HG02970 (cell line): Measurements from ENCODE around the gene C19orf53.

Source experiments
- ATAC-seq: cut with Tn5 transposase; IDR thresholded peaks from one replicate; pipeline ENCODE4 v1.9.1; 2021; ENCODE audit warnings: mild to moderate bottlenecking, moderate library complexity, moderate number of reproducible peaks; ENCODE audit not compliant: unreplicated experiment, low FRiP score

The C19orf53 gene

DNA sequence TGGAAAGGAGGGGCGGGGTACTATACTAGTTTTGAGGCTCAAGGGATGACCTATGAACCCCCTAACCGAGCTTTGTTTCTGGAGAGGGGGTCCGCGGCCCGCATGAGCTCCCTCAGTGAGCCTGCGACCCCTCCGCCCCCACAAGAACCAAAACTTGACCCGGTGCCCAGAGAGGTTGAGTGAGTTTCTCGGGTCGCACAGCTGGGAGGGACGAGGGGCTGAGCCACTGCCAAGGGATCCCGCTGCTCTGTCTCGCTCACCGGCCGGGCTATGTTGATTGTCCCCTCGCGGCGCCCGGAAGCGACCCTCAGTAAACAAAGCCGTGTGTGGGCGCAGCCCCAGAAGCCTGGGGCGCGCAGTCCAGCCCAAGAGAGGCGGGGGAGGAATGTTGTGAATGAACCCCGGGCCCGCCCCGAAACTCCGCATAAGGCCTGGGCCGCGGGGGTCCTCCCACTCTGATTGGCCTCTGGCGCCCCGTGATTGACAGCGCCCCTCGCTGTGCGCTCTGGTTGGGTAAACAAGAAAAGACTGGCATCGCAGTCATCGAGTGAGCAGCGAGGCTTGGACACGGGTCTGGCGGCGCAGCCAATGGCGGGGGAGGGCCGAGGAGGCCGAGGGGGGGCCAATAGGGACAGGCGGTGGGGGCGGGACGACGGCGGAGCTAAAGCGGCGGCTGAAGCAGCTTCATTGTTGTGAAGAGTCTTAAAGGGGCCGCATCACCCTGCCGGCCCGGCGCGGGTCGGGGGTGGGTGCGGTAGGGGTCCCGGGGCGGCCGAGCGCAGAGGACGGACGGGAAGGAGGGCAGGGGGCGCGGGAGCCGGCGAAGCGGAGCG is 20.7 kb downstream of the C19orf53 start, which contains the start of gene ZSWIM4:
TSS of gene ZSWIM4 (plus strand) at position 687 of the 833 bp plus-strand sequence. CDS start 206 bp downstream, outside the sequence.
- ATAC-seq, result peak; percentile 87

DNA sequence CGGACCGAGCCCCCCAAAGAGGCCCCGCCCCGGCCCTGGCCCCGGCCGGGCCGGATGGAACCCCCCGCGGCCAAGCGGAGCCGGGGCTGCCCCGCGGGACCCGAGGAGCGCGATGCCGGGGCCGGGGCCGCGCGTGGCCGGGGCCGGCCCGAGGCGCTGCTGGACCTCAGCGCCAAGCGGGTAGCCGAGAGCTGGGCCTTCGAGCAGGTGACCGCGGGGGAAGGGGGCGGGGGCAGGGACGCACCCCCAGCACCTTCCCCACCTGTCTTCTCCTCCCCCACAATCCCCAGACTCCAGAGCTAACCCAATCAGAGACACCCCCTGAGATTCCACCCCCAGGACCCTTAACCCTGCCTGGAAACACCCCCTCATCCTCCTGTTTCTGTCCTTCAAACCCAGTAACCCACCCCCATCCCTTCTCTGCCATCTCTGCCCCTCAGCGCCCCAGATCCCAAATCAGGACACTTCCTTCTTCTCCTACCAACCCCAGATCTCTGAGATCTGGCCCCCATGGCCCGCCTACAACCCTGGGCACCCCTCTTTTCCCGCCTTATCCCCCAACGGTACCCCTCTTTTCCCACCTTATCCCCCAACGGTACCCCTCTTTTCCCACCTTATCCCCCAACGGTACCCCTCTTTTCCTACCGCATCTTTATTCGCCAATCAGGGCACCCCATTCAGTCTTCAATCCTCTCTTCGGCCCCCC is 21.5 kb downstream of the C19orf53 start:
- ATAC-seq, result peak; percentile 42

DNA sequence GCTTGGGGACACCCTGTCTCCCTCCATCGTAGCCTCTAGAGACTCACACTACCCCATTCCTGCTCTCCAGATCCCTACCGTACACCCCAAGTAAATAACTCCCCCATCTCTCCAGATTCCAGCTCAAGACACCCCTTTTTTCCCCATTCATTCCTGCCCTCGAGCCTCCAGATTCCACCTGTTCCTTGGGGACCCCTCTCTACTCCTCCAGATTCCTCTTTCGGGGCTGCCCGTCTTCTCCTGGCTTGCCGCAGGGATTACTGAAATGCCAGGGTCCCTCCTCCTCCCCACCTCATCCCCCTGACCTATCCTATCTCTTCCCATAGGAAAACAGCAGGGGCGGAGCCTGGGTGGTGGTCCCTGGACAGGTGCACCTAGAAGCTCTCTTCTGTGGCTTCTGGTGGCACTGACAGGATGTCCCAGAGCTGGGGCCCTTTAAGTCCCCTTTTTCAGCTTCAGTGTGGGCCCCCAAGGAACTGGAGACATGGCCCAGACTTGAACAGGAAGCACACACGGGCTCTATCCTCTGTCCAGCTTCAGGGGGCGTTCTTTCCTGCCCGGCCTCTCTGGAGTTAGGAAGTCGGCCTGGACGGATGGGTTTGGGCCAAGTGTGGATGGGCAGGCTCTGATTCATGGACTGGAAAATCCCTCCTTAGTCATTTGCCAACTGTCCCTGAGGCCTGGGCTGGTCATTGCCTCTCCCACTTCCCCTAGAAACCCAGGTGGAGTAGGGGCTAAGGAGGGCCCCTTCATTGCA is 22.2 kb downstream of the C19orf53 start:
- no peak for ATAC-seq

DNA sequence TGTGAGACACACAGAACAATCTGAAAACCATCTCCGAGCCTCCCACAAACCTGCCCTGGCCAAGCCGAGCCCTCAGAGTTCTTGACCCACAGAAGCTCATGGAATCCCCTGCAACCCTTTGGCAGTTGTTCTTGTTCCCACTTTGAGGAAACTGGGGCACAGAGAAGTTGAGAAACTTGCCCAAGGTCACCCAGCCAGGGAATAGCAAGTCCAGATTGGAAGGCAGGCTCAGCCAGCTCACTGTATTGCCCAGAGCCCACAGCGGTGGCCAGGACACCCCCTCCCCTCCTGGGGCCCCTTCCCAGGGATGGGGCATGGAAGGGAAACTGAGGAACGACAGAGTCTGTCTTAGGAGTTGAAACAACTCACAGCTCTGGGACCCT is 22.8 kb downstream of the C19orf53 start:
- no peak for ATAC-seq

DNA sequence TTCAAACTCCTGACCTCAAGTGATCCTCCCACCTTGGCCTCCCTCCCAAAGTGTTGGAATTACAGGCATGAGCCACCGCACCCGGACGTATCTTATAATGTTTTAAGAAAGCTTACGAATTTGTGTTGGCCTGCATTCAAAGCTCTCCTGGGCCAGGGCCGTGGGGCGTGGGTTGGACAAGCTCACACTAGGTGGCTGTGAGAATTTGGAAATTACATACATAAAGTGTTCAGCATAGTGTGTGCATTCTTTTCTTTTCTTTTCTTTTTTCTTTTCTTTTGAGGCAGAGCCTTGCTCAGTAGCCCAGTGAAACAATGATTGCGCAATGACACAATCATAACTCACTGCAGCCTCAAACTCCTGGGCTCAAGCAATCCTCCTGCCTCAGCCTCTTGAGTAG is 23.6 kb downstream of the C19orf53 start:
- no peak for ATAC-seq

DNA sequence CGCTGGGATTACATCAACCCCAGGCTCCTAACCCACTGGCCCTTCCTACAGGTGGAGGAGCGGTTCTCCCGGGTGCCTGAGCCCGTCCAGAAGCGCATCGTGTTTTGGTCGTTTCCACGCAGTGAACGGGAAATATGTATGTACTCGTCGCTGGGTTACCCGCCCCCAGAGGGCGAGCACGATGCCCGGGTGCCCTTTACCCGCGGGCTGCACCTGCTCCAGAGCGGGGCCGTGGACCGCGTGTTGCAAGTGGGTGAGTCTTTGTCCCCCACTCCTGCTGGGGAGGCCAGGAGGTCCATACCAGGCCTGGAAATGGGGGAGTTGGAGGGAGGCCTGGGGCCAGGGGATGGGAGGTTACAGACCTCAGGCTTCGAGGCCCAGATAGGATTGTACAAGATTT is 25.4 kb downstream of the C19orf53 start:
- ATAC-seq, result no peak

DNA sequence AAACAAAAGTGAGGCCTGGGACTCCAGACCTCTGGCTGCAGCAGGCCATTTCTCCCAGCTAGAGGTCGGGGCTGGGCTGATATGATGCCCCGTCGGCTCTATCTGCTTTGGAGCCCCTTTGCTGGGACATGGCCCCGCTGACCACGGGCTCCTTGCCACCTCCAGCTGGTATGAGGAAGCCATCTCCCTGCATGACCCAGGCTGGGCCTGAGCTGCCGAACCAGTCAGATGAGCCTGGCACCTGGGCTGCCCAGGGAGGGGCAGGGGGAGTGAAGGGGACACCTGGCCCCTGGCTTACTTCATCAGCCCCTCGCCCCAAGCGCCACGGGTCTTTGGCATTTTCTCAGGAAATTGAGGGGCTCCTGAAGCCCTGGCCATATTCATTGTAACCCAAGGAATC is 28.8 kb downstream of the C19orf53 start:
- no peak for ATAC-seq

DNA sequence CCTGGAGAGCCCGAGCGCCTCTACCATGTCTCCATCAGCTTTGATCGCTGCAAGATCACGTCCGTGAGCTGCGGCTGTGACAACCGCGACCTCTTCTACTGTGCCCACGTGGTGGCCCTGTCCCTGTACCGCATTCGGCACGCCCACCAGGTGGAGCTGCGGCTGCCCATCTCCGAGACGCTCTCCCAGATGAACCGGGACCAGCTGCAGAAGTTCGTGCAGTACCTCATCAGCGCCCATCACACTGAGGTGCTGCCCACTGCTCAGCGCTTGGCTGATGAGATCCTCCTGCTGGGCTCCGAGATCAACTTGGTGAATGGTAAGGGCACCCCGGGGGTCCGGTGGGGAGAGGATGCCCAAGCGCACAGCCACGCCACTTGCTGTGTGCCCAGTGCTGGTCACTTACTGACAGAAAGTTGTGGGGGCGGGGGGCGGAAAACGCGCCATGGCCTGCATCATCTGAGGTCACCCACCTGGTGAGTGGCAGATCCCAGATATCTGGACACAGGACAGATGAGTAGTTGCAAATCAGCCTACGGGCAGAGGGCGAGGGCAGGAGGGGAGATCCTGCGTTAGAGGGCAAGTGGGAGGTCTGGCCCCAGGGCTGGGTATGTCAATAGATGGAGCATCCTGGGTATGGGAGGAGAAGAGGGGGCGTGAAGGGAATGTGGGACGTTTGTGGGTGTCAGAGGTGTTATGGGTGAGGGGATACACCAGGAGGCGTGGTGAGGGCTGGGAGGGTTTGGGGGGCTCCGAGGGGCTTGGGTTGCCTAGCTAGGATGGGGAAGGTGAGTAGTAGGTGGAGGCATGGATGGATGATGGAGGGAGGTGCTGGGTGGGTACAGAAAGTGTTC is 30.8 kb downstream of the C19orf53 start:
- ATAC-seq, result no peak

DNA sequence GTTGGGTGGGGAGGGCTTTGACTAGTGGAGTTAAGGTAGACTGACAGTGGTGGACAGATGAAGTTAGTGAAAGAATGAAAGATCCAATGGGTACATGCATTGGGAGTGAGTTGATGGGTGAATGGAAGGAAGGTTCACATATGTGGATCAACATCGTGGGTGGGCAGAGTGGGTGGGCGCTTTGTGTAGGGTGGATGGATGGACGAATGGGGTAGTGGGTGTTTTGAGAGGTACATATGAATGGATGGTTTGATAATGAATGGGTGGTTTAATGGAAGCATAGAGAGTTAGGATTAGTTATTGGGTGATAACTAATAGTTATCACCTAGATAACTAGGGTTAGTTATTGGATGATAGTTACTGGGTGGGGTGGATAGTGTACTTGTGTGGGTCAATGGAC is 32.5 kb downstream of the C19orf53 start:
- no peak for ATAC-seq

DNA sequence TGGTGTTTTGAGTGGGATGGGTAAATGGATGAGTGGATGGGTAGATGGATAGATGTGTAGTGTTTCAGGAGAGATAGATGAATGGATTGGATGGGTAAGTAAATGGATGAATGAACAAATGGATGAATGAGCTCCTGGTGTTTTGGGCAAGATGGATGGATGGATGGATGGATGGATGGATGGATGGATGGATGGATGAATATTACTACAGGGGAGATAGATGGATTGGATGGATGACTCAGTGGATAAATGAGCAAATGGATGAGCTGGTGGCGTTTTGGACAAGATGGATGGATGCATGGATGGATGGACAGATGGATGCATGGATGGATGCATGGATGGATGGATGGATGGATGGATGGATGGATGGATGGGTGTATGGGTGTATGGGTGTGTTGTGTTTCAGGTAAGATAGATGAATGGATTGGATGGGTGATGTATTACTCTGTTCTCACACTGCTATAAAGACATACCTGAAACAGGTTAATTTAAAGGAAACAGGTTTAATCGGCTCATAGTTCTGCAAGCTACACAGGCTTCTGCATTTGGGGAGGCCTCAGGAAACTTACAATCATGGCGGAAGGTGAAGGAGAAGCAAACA is 33.3 kb downstream of the C19orf53 start:
- no peak for ATAC-seq

DNA sequence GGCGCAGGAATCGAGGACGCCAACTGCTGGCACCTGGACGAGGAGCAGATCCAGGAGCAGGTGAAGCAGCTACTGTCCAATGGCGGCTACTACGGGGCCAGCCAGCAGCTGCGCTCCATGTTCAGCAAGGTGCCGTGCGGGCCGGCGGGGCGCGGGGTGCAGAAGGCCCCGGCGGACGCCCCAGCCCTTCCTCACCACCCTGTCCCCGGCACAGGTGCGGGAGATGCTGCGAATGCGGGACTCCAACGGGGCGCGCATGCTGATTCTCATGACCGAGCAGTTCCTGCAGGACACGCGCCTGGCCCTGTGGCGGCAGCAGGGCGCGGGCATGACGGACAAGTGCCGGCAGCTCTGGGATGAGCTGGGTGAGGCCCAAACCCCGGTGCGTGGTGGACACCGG is 34.6 kb downstream of the C19orf53 start:
- no peak for ATAC-seq

DNA sequence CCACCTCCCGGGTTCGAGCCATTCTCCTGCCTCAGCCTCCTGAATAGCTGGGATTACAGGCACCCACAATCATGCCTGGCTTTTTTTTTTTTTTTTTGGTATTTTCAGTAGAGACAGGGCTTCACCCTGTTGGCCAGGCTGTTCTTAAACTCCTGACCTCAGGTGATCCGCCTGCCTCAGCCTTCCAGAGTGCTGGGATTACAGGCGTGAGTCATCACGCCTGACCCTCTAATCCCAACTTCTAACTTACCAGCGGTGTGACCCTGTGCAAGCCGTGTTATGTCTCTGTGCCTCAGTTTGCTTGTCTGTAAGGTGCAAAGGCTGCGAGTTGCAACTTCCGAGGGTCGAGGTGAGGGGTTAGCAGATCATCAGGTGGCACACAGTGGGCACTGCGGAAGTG is 38.3 kb downstream of the C19orf53 start:
- ATAC-seq, result no peak

DNA sequence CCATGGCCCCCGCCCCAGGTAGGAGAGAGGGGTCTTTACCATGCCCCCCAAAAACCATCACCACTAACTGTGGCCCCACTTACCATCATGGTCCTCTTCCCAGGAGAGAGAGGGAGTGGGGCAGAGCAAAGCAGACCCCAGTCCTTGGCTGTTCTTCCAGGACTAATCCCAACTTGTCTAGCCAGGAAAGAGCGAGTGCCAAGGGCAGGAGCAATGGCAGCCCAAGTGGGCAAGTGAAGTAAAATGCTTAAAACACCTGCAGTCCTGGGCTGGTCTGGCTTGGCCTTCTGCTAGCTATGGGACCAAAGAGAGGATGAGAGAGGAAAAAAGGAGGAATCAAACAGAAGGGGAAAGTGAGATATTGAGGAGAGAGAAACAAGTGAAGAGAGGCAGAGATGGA is 38.9 kb downstream of the C19orf53 start:
- ATAC-seq, result no peak

DNA sequence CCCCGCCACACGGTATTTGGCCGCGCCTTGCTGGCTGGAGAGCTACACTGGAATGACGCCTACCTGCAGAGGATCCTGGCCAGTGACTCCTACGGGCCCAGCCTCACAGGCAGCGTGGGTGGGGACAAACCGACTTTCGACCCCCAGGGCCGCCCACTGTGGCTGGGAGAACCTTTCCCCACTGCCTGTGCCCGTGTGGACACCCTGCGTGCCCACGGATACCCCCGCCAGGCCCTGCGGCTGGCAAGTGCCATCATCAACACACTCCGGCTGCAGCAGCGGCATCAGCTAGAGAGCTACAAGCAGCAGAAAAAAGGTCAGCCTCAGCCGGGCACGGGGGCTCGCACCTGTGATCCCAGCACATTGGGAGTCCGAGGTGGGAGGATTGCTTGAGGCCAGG is 40.3 kb downstream of the C19orf53 start:
- ATAC-seq, result no peak

DNA sequence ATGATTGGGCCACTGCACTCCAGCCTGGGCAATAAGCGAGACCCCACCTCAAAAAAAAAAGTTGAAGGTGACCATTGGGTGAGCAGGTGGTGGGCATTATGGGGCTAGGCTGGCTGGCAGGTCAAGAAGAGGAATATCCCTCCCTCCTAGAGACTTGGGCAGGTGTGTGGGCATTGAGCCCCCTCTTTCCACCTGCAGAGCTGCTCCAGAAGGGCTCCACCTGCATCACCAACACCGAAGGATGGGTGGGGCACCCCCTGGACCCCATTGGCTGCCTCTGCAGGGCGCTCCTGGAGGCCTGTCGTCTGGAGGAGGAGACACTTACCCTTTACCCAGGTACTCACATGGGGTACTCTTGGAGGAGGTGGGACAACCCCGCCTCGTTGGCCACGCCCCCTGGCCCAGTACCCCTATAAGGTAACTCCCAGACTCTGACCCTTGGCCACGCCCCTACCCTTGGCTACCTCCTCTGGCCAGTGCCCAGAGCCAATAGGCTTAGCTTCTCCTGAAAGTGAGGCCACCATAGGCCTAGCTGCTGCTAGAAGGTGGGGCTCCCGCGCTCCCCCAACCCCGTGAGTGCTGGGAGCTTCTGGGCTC is 42.9 kb downstream of the C19orf53 start:
- ATAC-seq, result no peak

DNA sequence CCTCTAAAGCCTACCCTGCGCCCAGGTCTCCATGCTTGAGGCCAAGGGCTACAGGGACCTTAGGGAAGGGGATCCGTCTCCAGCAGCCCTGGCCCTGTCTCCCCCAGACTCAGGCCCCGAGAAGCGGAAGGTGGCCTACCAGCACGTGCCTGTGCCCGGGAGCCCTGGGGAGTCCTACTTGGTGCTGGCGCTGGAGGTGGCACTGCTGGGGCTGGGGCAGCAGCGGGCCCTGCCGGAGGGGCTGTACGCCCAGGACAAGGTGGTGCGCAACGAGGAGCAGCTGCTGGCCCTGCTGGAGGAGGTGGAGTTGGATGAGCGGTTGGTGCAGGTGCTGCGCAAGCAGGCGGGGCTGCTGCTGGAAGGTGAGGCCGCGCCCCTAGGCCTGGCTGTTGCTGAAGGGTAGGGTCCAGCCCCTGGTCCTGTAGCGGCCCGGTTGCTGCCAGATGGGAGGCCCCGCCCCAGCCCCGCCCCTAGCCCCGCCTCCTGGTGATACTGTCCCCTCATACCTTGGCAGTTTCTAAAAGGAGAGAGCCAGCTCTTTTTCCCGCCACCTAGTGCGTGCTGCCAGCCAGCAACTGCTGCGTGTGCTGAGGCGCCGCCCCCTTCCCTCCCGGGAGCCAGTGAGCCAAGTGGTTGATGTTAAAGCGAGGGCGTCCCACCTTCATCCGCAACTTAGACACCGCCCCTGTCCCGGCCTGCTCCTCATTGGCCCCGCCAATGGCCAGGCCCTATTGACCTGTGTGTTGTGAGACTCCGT is 43.5 kb downstream of the C19orf53 start:
- ATAC-seq, result no peak

DNA sequence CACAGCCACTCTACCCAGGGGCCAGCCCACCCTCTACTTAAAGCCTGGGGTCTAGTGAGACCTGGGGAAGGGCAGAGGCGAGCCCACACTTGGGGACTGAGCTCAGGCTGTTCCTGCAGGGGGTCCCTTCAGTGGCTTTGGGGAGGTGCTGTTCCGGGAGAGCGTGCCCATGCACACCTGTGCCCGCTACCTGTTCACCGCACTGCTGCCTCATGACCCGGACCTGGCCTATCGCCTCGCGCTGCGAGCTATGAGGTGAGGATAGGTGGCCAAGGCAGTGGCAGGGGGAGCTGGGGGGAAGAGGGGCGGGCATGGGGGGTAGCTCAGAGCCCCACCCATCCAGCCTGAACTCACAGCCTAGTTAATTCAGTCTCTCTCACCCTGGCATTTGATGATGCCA is 45.0 kb downstream of the C19orf53 start:
- ATAC-seq, result no peak

DNA sequence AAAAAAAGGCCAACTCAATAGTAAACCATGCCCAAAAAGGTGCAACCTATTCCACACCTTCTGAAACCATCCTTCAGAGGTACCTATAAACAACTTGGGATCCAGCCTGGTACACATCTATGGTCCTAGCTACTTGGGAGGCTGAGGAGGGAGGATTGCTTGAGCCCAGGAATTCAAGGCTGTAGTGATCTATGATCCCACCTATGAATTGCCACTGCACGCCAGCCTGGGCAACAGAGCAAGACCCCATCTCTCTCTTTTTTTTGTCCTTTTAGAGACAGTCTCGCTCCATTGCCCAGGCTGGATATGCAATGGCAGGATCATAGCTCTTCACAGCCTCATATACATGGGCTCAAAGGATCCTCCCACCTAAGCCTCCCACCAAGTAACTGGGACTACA is 47.0 kb downstream of the C19orf53 start:
- ATAC-seq, result no peak

DNA sequence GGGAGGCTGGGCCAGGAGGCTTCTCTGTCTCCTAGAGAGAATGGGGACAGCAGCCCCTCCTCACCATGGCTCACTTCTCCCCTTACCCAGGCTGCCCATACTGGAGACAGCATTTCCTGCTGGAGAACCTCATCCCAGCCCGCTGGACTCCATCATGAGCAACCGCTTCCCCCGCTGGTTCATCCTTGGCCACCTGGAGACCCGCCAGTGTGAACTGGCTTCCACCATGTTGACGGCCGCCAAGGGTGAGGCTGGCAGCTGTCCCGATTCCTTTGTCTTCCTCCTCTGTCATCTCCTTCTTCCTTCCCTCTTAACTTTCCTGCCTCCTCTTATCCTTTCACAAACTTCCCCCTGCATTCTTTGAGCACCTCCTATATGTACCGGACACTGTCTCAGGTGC is 49.0 kb downstream of the C19orf53 start:
- ATAC-seq, result no peak
